Melanocyte of skin (primary cell): ENCODE results near the gene COLEC11. TPM values are rescaled to one million over a fixed set of nuclear protein-coding genes. Genes with fewer than 3 reads are reported as not detected.

ENCODE experiments used
- small RNA-seq, 2 donors: library from RNA; depleted of rRNA; stranded (forward); fragments of <200 nt; gene quantifications; one replicate each; pipeline ENCODE3, GENCODE V24; 2012
- total RNA-seq, 2 donors: library from RNA; depleted of rRNA; stranded (reverse); fragments of >200 nt; gene quantifications; 2 replicates each; pipeline ENCODE4 v1.2.3, GENCODE V29; 2012

COLEC11 gene
- total RNA-seq, result under 1 TPM; under 0.01 to 0.34 TPM

GRCh38 chr2:3594493-3595281, at the start of gene COLEC11:
TSS of gene COLEC11 (plus strand) at chr2:3595112. CDS start at chr2:3604341, 9,229 bp downstream.

GRCh38 chr2:3558205-3559014, 36.5 kb upstream of the COLEC11 start, which contains the start of gene RNASEH1:
TSS of gene RNASEH1 (minus strand) at chr2:3558333. CDS start at chr2:3558260, 73 bp downstream.

GRCh38 chr2:3657881-3658280, 63.0 kb downstream of the COLEC11 start, which contains the start of gene ALLC:
TSS of gene ALLC (plus strand) at chr2:3658200. CDS start at chr2:3671158, 12,958 bp downstream.

Small RNA genes lying within 50 kb of the gene (small RNA-seq; reads per million reads assigned to genes)
- gene TMSB4XP2, result 0 reads per million in 2 donors

Other genes starting within 250 kb of the COLEC11 start
- 10 to 100 TPM; 26.2 to 43.0 TPM for gene EIPR1, start 217.3 kb upstream of the COLEC11 start, total RNA-seq
- 10 to 100 TPM; 54.6 to 59.9 TPM for gene TRAPPC12, start 215.4 kb upstream of the COLEC11 start, total RNA-seq
- 10 to 100 TPM; 53.6 to 58.8 TPM for gene ADI1, start 75.6 kb upstream of the COLEC11 start, total RNA-seq
- 10 to 100 TPM; 27.9 to 34.0 TPM for gene RNASEH1, start 36.8 kb upstream of the COLEC11 start, total RNA-seq
- gene RPS7, start 19.9 kb upstream of the COLEC11 start, total RNA-seq, result 100 to 1,000 TPM; 664 to 919 TPM
- not detected for gene ALLC, start 63.1 kb downstream of the COLEC11 start, total RNA-seq
- gene DCDC2C, start 108.5 kb downstream of the COLEC11 start, total RNA-seq, result not detected